Retinal pigment epithelial cell (primary cell): Measurements from ENCODE around the gene MRPS2.

Source experiments
- DNase-seq: peaks from one replicate; pipeline ENCODE4 v3.0.0-alpha.2; 2010; ENCODE audit warnings: low read depth
- H3K4me3 ChIP-seq: 2 replicates; pipeline ENCODE4 v1.5.1; 2011; ENCODE audit warnings: mild to moderate bottlenecking, low read length, control low read depth, moderate library complexity
- CTCF ChIP-seq: conservative IDR thresholded peaks from 2 replicates; pipeline ENCODE4 v1.5.1; 2011; ENCODE audit warnings: low read depth, low read length, control low read depth, inconsistent platforms

Gene MRPS2

GRCh38 chr9:135488013-135488330 lies 12.5 kb upstream of the MRPS2 start:
- TF ChIP-seq CTCF = no peak
- no peak for DNase-seq
- H3K4me3 ChIP-seq = no peak overlapping the region

- no peak for DNase-seq
- no peak for TF ChIP-seq CTCF
- no peak overlapping the region for H3K4me3 ChIP-seq
Observed at GRCh38 chr9:135488527-135488926, 12.0 kb upstream of the MRPS2 start.

GRCh38 chr9:135489188-135489906 lies 11.1 kb upstream of the MRPS2 start:
- DNase-seq = no peak
- no peak for TF ChIP-seq CTCF

GRCh38 chr9:135490166-135490870 lies 10.2 kb upstream of the MRPS2 start:
- DNase-seq = no peak
- no peak for TF ChIP-seq CTCF
- H3K4me3 ChIP-seq = no peak overlapping the region

More at GRCh38 chr9:135489188-135489906, 11.1 kb upstream of the MRPS2 start:
- H3K4me3 ChIP-seq = no peak overlapping the region

GRCh38 chr9:135490980-135491464 lies 9.5 kb upstream of the MRPS2 start:
- DNase-seq = no peak
- no peak overlapping the region for H3K4me3 ChIP-seq
- TF ChIP-seq CTCF = no peak

GRCh38 chr9:135491764-135492163 lies 8.7 kb upstream of the MRPS2 start:
- no peak overlapping the region for H3K4me3 ChIP-seq
- TF ChIP-seq CTCF = no peak
- no peak for DNase-seq
